Astrocyte (in vitro differentiated cells and primary cell): ENCODE data around the gene ADD3.

Experiments
- EZH2 ChIP-seq: IDR thresholded peaks from 2 replicates; pipeline ENCODE4 v1.6.1; 2012; ENCODE audit warnings: mild to moderate bottlenecking, low read length, inconsistent platforms; ENCODE audit not compliant: insufficient read depth
- TF ChIP-seq, protein P1 (sequence below): IDR thresholded peaks from 2 replicates; pipeline ENCODE4 v1.5.1; 2011; ENCODE audit warnings: low read depth, mild to moderate bottlenecking, inconsistent platforms, low read length, moderate library complexity; ENCODE audit not compliant: insufficient read depth

DNA sequence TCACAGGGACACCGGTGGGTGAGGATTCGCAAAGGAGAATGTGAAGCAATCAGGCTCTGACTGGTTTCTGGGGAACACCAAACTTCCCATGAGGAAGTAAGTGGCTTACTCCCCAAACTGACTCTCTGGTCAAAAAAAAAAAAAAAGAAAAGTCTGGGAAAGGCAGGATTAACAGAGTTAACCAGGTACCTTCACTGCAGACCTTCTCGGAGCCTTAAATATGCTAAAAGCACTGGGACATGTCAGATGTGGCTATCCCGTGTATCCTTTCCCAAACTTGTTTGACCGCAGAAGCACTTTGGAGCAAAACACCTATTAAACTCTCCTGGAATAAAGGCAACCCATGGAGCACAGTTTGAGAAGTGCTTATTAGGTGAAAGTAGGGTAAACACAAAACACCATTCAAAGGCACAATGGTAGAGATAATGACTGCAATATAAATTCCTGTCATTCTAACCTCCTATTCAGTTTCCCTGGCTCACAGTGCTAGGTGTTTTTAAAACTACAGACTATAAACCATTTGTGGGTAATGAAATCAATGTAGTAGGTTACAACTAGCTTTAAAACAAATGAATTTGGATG lies 155.5 kb downstream of the ADD3 start:
- TF ChIP-seq, protein P1, sequence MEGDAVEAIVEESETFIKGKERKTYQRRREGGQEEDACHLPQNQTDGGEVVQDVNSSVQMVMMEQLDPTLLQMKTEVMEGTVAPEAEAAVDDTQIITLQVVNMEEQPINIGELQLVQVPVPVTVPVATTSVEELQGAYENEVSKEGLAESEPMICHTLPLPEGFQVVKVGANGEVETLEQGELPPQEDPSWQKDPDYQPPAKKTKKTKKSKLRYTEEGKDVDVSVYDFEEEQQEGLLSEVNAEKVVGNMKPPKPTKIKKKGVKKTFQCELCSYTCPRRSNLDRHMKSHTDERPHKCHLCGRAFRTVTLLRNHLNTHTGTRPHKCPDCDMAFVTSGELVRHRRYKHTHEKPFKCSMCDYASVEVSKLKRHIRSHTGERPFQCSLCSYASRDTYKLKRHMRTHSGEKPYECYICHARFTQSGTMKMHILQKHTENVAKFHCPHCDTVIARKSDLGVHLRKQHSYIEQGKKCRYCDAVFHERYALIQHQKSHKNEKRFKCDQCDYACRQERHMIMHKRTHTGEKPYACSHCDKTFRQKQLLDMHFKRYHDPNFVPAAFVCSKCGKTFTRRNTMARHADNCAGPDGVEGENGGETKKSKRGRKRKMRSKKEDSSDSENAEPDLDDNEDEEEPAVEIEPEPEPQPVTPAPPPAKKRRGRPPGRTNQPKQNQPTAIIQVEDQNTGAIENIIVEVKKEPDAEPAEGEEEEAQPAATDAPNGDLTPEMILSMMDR, result no peak
- TF ChIP-seq EZH2, result no peak
